ENCODE results near the gene MYO1F.

DNA sequence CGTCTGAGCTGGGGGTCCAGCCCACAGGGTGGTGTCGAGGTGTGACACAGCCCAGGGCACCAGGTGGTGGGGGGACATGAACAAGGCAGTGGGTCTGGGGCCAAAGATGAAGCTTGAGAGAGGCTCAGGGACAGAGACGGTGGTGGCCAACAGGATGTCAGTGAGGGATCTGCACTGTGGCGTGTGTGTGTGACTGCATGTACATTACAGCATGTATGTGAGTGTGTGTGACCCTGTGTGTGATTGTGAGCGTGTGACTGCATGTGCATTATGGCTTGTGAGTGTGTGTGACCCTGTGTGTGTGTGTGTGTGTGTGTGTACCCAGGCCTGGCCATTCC is 31.7 kb upstream of the MYO1F start:
- TF ChIP-seq, protein P1, sequence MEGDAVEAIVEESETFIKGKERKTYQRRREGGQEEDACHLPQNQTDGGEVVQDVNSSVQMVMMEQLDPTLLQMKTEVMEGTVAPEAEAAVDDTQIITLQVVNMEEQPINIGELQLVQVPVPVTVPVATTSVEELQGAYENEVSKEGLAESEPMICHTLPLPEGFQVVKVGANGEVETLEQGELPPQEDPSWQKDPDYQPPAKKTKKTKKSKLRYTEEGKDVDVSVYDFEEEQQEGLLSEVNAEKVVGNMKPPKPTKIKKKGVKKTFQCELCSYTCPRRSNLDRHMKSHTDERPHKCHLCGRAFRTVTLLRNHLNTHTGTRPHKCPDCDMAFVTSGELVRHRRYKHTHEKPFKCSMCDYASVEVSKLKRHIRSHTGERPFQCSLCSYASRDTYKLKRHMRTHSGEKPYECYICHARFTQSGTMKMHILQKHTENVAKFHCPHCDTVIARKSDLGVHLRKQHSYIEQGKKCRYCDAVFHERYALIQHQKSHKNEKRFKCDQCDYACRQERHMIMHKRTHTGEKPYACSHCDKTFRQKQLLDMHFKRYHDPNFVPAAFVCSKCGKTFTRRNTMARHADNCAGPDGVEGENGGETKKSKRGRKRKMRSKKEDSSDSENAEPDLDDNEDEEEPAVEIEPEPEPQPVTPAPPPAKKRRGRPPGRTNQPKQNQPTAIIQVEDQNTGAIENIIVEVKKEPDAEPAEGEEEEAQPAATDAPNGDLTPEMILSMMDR (IDR thresholded peaks at IDR 0.05): no peak
- no peak for TF ChIP-seq EZH2 (IDR thresholded peaks at IDR 0.05; ENCODE audit: borderline replicate concordance, insufficient read depth, low read depth, low read length, poor library complexity, severe bottlenecking)

Measured in B cell (primary cell).